ENCODE data around the gene SPATA12. TPM values are rescaled to one million over a fixed set of nuclear protein-coding genes. Genes with fewer than 3 reads are reported as not detected.
A peak's percentile ranks its signal among the peaks of the same experiment; 100 is the strongest.

The SPATA12 gene
- total RNA-seq, 1 donor, result 0.09 TPM

- no peak for TF ChIP-seq CTCF (IDR thresholded peaks at IDR 0.05; ENCODE audit: insufficient read depth, low read length)
- no peak overlapping the region for H3K4me3 ChIP-seq (ENCODE audit: low read depth, low read length)
- DNase-seq (ENCODE audit: low read depth), result peak; percentile 56
These were observed 28.6 kb upstream of the SPATA12 start for GRCh38 chr3:57031631-57032541.

GRCh38 chr3:57036952-57037351 is 23.5 kb upstream of the SPATA12 start:
- TF ChIP-seq CTCF (IDR thresholded peaks at IDR 0.05; ENCODE audit: insufficient read depth, low read length), result no peak
- H3K4me3 ChIP-seq (ENCODE audit: low read depth, low read length), result no peak overlapping the region
- no peak for DNase-seq (ENCODE audit: low read depth)

- no peak for DNase-seq (ENCODE audit: low read depth)
- H3K4me3 ChIP-seq (ENCODE audit: low read depth, low read length), result no peak overlapping the region
- TF ChIP-seq CTCF (IDR thresholded peaks at IDR 0.05; ENCODE audit: insufficient read depth, low read length), result no peak
These were observed 21.8 kb upstream of the SPATA12 start for GRCh38 chr3:57038466-57039164.

- TF ChIP-seq CTCF (IDR thresholded peaks at IDR 0.05; ENCODE audit: insufficient read depth, low read length), result no peak
- H3K4me3 ChIP-seq (ENCODE audit: low read depth, low read length), result no peak overlapping the region
- DNase-seq (ENCODE audit: low read depth), result no peak
These were observed 18.8 kb upstream of the SPATA12 start for GRCh38 chr3:57041674-57042073.

GRCh38 chr3:57043518-57043917 is 16.9 kb upstream of the SPATA12 start:
- no peak for TF ChIP-seq CTCF (IDR thresholded peaks at IDR 0.05; ENCODE audit: insufficient read depth, low read length)
- no peak for DNase-seq (ENCODE audit: low read depth)
- no peak overlapping the region for H3K4me3 ChIP-seq (ENCODE audit: low read depth, low read length)

GRCh38 chr3:57046101-57046765 is 14.2 kb upstream of the SPATA12 start:
- no peak for TF ChIP-seq CTCF (IDR thresholded peaks at IDR 0.05; ENCODE audit: insufficient read depth, low read length)
- DNase-seq (ENCODE audit: low read depth), result no peak
- no peak overlapping the region for H3K4me3 ChIP-seq (ENCODE audit: low read depth, low read length)

Data from fibroblast of the aortic adventitia (primary cell).